HG02623 (cell line): ENCODE data around the gene CPB2.

ENCODE experiments used
- ATAC-seq: cut with Tn5 transposase; IDR thresholded peaks from one replicate; pipeline ENCODE4 v1.9.1; 2021; ENCODE audit warnings: moderate library complexity; ENCODE audit not compliant: unreplicated experiment

CPB2 gene

DNA sequence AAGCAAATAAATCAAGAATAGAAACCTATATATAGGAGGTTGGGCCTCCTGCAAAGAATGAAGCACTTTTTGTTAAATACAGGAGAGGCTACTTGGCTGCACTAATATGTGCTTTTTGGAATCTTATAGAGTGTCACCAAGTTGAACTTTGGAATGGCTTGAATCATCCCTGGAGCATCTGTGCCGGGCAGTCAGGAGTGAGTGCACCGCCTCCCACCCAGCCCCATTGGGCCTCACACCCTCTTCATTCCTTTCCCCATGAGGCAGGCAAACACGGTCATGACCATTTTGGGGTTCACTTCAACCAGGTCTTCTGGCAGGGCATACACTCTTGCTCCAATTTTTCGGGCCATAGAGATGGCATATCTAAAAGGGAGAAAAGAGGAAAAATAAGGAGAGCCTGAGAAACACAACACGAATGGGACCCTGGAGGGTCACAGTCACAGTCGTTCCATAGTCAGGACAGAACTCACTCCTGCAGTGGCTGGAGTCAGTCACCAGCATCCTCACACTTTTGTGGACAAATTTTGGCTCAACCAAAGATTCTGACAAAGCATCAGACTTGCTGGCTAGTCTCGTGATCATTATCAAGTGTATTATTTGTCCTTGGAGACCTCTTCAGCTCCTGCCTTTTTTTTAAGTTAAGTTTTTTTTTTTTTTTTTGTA is 22.7 kb upstream of the CPB2 start:
- no peak for ATAC-seq

DNA sequence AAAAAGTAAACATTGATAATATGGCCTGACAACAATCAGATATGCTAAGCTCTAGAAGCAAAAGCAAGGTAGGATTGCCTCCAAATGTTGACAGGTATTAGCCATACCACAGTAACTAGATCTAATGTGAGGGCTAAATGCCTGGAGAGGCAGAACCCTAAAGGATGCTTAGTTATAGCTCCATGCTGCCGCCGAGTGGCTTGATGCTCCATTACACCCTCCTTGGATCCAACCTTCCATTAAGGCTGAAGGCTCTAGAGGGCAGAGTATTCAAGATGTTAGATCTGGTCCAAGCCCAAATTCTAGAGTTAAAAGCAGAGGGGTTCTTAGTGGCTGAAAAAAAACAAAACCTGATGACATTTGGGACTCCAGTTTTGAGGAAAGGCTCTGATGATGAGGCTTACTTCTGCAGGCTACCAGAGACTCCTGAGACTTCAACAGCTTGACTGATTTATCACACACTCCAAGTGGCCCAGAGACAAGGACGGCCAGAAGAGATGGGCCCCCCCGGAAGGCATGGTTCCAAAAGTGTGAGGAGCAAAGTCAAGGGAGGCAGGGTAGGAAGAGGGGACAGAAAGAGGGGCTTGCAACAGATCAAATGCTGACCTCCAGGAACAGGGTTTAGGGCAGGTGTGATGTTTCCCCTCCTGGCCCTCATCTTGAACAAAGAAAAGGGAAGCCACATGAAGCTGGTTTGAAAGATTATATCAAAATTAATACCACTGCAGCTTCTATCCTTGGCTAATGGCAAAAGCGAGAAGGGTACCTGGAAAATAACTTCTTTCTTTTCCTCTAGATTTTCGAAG is 21.9 kb upstream of the CPB2 start:
- peak; percentile 65 for ATAC-seq

DNA sequence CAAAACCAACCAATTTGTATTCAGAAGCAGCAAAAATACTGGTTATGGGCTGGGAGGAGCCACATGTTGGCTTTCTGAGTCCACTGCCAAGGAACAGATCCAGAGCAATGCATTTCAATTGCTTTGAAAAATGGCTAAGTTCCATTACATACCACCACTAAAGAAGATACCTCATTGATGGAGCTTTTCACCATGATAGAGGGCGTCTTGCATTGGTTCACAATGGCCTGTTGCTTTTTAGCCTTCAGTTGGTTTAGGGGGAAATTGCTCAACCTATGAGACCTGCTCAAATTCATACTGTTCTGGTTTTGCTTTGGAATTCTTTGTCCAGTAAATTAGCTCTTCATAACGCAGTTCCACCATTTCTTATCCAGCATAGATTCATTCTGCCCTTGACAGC is 21.2 kb upstream of the CPB2 start:
- no peak for ATAC-seq

DNA sequence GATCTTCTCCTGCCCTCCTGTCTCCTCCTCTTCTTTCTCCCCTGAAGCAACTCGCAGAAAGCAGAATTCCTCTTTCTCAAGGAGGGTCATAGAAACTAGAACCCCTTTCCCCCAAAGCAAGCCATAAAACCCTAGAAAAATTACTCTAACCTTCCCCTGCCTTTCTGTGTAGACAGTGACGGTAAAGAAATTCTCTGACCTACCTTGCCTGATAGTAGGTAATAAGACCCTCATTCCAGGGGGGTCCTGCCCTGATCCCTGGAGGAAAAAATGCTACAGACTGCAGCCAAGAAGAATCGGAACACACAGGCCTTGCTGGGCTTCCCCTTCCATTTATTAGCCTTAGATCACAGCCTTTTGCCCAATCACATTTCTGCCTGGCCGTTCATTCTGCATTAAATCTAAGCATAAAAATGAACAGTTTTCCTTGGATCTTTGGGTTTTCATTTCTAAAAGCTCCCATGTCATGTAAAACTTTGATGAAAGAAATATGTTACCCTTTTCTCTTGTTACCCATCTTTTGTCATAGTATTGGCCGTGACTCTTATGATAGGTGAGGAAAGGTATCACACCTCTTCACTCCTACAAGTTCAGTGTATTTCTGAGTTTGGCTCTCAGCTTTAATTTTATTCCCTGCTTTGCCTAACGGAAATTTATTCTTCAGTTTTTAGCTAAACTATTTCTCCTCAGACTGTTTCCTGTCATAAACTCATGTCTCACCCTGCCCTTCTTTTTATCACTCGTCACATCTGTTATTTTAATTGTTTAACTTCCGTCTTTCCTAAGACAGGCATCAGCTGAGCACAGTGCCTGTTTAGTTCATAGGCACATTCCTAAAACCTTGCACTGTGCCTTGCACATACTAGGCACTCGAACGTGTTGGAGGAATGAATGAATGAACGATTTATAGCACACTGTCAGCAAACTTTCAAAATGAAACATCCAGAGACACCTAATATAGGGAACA is 20.4 kb upstream of the CPB2 start:
- ATAC-seq = no peak

DNA sequence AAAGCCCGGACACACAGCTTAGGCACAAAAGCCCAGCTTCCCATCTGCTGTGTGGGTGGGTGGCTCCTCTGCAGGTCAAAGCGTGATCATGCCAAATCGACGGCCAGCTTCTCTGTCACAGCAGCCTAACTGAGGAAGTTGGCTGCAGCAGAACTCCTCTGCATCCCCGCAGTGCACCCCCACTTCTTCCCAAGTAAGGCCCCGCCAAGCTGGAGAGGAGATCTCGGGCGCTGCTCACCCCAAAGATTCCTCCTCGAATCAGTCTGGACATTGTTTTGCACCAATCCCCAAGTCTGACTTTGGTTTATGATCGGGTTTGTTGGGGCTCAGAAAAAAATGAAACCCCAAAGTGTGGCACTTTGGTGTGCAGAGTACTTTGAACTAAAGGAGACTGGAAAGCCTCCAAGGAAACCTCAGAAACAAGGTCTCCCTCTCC is 19.7 kb upstream of the CPB2 start:
- no peak for ATAC-seq

DNA sequence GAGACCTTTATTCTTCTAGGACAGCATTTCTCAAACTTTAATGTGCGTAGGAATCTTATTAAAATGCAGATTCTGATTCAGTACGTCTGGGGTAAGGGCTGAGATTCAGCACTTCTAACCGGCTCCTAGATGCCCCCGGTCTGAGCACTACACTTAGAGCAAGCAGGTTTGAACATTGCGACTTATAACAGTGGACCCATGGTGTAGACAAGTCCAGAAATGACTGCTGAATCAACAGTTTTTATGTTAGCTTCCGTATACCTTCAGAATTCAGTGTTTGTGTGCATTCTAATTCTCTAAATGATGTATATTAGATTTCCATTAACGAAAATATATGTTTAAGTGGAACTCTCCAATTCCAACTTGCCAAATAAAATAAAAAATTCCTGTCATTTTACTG is 17.5 kb upstream of the CPB2 start:
- no peak for ATAC-seq

DNA sequence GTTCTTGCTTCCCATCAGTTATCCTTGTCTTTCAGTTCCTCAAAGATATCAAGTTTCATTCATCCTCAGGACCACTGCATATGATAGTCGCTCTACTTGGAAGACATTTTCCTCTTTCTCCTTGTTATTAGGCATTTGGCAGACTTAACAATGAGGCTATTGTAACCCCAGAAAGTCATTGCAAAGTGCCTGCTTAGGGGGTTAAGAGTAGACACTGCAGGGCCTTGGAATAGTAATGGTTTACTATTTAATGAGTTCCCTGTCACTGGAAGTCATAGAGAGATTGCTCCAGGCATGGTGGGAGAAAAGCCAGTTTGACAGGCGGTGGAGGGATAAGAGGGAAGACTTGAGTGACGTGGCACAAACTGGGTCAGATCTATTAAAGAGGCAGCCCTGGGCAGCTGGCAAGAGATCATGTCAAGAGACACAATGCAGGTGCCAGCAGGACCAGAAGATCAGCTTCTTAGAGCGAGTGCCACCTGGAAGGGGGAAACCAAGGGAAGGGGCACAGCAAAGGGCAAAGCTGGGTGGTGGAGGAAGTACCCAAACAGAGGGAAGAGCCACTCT is 16.8 kb upstream of the CPB2 start:
- ATAC-seq = no peak

DNA sequence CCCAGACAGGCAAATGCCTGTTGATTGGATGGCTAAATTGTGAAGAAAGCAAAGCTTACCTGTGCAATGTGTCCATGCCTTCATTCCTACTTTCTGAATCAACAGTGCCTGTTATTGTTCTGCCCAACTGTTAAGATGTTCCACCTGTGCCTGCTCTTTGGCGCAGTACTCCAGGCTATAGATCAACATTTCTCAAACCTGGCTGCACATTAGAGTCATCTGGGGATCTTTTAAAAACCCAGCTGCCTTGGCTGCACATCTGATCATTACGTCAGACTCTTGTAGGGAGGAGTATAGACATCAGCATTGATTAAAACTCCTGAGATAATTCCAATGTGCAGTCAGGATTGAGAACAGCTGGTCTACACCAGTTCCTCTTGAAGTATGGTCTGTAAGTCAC is 16.2 kb upstream of the CPB2 start:
- no peak for ATAC-seq

DNA sequence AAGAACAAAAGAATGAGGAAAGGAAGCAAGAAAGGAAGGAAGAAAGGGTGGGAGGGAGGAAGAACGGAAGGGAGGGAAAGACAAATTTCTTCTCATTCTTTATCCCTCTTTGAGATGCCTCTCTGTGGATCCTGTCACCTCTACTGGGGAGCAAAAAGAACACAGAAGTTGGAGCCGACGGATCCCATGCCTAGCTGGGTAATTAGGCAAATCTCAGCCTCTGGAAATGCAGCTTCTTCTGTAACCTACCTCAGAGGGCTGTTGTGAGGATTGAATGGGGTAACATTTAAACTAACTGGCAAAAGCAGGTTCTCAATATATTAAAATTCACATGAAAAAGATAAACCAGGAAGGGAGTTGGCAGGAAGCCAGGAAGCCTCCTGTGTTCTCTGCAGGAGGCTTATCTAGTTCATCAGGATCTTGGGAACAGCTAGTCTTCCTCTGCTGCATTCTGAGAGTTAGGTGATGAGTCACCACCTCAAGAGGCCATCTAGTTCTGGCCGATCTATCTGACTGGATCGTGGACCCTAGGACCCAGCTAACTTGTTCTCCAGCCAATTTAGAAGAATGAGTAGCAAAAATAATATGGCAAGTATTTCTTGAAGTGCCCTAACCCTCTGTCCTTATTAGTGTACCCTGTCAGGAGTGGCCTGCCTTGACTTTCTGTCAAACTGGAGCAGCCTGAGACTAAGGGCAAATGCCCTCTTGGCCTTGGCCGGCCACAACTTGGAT is 15.2 kb upstream of the CPB2 start:
- no peak for ATAC-seq

DNA sequence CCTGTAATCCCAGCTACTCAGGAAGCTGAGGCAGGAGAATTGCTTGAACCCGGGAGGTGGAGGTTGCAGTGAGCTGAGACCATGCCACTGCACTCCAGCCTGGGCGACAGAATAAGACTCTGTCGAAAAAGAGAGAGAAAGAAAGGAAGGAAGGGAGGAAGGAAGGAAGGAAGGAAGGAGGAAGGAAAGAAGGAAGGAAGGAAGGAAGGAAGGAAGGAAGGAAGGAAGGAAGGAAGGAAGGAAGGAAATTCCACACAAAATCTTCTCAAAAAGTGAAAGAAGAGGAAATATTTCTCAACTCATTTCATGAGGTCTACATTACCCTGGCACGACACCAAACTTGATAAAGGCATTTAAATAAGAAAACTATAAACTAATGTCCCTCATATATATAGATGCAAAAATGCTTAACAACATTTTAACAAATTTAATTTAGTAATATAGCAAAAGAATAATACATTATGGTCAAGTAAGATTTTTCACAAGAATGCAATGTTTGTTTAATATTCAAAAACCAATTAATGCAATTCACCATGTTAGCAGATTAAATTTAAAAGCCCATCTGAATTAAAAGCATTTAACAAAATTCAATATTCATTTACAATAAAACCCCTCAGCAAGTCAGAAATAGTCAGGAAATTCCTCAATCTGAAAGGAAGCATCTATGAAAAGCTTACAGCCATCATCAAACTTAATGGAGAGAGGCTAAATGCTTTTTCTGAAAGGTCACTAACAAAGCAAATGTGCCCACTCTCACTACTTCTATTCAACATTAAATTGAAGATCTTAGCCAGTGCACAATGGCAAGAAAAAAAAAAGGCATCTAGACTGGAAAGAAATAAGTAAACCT is 12.0 kb upstream of the CPB2 start:
- no peak for ATAC-seq

DNA sequence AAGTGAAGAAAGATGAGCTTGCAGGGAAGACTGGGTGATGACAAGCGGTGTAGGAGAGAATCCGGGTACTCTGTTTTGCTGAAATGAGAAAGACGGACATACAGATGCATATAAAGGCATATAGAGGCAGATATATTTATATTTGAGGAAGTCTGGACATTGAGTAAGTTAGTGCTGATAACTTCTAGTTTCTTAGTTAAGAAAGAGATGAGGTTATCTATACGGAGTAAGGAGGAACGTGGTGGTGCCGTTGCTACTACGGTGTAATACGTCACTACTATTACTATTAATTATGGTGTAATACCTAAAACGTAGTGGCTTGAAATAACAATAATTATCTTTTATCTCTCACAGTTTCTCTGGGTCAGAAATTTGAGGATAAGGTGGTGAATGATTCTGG is 9.8 kb upstream of the CPB2 start:
- ATAC-seq = no peak

DNA sequence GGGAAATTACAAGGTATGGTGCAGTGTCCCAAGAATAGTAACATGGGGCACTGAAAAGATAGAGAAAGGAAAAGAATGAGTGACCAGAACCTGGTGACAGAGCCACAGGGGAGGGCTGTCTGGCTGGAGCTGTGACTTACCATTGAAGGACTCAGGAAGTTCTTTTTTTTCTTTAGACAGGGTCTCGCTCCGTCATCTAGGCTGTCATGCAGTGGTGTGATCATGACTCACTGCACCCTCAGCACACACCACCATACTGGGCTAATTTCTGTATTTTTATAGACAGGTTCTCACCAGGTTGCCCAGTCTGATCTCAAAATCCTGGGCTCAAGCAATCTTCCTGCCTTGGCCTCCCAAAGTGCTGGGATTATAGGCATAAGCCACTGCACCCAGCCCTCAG is 8.8 kb upstream of the CPB2 start:
- ATAC-seq = no peak

DNA sequence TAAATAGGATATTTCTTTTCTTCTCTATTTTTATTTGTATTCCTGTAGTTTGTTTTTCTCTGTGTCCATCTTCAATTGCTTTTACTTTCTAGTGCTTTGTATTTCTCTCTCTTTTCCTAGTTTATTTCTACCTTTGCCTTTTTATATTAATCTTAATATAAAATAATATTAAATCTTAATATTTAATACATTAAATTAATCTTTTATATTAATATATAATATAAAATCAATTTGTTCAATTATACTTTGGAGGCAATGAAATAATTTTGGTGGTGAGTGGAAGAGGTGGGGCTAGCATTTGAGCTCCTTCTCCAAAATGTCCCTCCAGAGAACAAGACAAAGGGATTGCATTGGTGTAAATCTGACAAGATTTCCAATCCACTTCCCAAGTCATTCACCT is 6.3 kb upstream of the CPB2 start:
- no peak for ATAC-seq

DNA sequence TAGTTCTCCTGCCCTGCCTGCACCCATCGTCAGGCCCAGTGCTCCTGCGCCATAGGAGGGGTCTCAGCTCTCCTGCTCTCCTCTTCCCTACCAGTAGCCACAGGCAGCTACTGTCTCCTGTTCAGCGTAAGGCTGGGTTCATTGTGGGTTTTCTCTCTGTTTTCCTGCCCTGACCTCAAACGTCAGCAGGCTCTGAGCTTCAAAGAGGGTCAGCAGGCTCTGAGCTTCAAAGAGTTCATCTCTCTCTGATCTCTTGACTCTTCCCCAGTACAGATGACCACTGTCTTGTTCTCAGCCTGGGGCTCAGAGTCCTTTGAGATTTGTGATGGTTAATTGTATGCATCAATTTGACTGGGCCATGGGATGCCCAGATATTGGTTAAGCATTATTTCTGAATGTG is 4.6 kb upstream of the CPB2 start:
- no peak for ATAC-seq

DNA sequence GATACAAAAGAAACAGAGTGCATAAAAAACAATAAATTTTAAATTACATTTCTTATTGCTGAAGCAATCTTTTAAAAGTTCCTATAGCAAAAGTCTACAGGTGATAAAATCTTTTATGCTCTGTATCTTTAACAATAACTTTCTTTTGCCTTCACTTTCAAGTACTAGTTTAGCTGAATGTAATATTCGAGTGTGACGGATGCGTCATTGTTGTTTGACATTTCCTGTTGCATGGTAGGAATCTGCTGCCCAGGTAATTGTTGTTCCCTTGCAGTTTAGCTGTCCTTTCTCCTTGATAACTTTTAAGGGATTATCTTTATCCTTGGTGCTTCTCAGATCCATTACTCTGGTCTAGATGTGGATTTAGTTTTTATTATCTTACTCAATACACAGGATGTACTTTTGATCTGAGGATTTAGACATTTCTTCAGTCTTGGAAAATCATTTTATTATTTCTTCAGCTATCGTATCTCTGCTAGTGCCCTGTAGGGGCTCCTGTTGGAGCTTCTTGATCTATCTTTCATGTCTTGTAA is 2.1 kb upstream of the CPB2 start:
- no peak for ATAC-seq

DNA sequence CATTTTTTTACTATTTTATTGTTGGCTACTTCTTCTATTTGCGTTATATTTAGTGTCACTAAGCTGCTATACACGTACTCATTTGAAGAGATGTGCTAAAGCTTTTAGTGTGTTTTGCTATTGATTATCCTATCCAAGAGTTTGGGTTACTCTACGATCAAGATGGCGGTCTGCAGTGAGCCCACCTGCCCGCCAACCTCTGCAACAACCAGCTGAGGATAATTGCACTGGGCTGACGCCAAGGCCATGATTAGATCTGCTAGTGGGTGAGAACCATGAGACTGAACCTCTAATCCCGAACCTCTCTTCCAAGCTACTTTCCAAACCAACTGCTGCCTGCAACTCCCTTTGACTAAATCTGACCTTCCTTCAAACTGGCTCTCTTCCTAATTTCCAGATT is 1.8 kb downstream of the CPB2 start:
- ATAC-seq = no peak

DNA sequence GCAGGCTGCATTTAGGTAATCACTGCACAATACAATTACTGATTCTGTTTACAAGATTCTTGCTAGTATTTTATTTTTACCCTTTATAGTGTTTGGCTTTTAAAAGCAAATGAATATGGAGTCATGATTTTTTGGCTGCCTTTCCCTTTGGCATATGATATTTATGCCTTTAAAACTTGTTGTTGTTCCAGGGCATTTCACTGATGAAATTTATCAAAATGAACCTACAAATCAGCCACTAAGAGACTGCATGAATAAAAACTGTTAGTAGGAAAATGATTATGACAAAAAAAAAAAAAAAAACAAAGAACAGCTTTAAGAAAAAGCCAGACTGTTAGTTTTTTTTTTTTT is 2.6 kb downstream of the CPB2 start:
- no peak for ATAC-seq

DNA sequence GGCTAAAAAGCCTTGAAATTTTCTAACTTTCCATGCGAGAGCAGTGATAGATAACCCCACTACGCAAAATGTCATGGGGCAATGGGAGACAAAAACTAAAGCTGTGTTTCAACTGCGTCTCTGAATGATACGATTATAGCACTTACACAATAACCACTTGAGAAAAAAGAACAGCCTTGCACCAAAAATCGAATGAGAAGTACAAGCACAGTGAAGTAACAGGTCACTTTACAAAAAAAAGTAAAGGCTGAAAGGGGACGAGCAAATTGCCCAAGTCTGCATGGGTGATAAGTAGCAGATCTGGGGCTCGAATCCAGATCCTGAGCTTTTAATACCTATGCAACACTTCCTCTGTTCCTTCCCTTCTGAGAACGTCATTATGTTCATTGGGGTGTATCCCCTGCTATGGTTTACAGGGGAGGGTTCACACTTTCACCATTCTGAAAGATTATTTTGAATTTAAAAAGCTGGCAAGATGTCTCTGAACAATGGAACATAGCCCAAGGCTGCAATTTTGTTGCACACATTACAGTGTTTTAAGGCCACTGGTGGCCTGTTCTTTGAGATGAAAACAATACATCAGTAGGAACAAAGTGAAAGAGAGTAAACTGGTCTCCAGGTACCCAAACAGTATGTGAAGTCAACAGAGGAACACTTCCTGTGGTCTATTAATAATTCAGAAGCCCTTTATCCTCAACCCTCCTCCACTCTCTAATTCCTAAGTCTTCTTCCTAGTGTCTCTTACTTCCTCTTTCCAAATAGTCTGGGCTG is 3.2 kb downstream of the CPB2 start:
- ATAC-seq = no peak

DNA sequence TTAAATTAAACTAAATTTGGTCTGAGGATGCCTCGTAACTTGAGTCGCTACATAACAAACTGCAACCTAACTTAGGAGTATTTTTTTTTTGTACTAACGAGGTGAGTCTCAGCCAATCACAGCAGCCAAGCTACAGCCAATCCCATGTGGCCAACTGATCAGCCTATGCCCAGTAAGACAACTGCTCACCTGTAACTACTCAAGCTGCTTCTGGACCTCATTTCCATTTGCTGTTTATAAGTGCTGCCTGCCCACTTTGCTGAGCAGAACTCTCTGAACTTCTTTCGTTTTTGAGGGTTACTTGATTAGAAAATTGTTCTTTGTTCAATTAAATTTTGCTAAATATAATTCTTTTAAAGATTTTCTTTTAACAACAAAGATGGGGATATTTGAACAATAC is 3.8 kb downstream of the CPB2 start:
- ATAC-seq = no peak
